MM.1S (cell line): ENCODE measurements around the gene SPHK2.

Source experiments
- DNase-seq: peaks from one replicate; pipeline ENCODE4 v3.0.0-alpha.2; 2015
- H2AFZ ChIP-seq: fragments of 300-600 bp; sonication (generic); 2 replicates; pipeline ENCODE4 v1.6.0; 2016; ENCODE audit warnings: antibody characterized with exemption, low read length
- H3F3A ChIP-seq: fragments of 300-600 bp; sonication (generic); 2 replicates; pipeline ENCODE4 v1.6.1; 2016; ENCODE audit warnings: mild to moderate bottlenecking, antibody characterized with exemption, low read length, moderate library complexity, mixed read lengths; ENCODE audit not compliant: insufficient read depth
- H3K27ac ChIP-seq: fragments of 300-600 bp; sonication (generic); 2 replicates; pipeline ENCODE4 v1.5.1; 2016; ENCODE audit warnings: mild to moderate bottlenecking, low read length
- H3K27me3 ChIP-seq: fragments of 300-600 bp; sonication (generic); replicated peaks from 2 replicates; pipeline ENCODE4 v1.6.0; 2016; ENCODE audit warnings: low read length; ENCODE audit not compliant: insufficient read depth
- H3K36me3 ChIP-seq: fragments of 300-600 bp; sonication (generic); replicated peaks from 2 replicates; pipeline ENCODE4 v1.6.1; 2016; ENCODE audit warnings: mild to moderate bottlenecking, low read length, mixed read lengths; ENCODE audit not compliant: insufficient read depth
- H3K4me1 ChIP-seq: fragments of 300-600 bp; sonication (generic); 2 replicates; pipeline ENCODE4 v1.6.1; 2016; ENCODE audit warnings: low read length, mixed read lengths
- H3K4me2 ChIP-seq: fragments of 300-600 bp; sonication (generic); 2 replicates; pipeline ENCODE4 v1.6.0; 2016; ENCODE audit warnings: low read depth, low read length
- H3K4me3 ChIP-seq: fragments of 300-600 bp; sonication (generic); 2 replicates; pipeline ENCODE4 v1.5.1; 2016; ENCODE audit warnings: low read length, mixed read lengths
- H3K79me2 ChIP-seq: fragments of 300-600 bp; sonication (generic); 2 replicates; pipeline ENCODE4 v1.6.1; 2016; ENCODE audit warnings: mixed run types, low read length, mixed read lengths
- H3K9ac ChIP-seq: fragments of 300-600 bp; sonication (generic); 2 replicates; pipeline ENCODE4 v1.6.1; 2016; ENCODE audit warnings: low read length, mixed read lengths
- H3K9me2 ChIP-seq: fragments of 300-600 bp; sonication (generic); replicated peaks from 2 replicates; pipeline ENCODE4 v1.6.1; 2016; ENCODE audit warnings: mild to moderate bottlenecking, low read length, mixed read lengths; ENCODE audit not compliant: insufficient read depth
- H3K9me3 ChIP-seq: fragments of 300-600 bp; sonication (generic); replicated peaks from 2 replicates; pipeline ENCODE4 v1.6.1; 2016; ENCODE audit warnings: mild to moderate bottlenecking, low read length, mixed read lengths; ENCODE audit not compliant: insufficient read depth
- H4K20me1 ChIP-seq: fragments of 300-600 bp; sonication (generic); 2 replicates; pipeline ENCODE4 v1.6.1; 2016; ENCODE audit warnings: mild to moderate bottlenecking, low read length, moderate library complexity, mixed read lengths; ENCODE audit not compliant: insufficient read depth
- CTCF ChIP-seq: fragments of 300-600 bp; sonication (generic); IDR thresholded peaks from 2 replicates; pipeline ENCODE4 v1.5.1; 2016; ENCODE audit warnings: antibody characterized with exemption, low read length, mixed read lengths
- EZH2 ChIP-seq: fragments of 300-600 bp; sonication (generic); optimal IDR thresholded peaks from 2 replicates; pipeline ENCODE3; 2017; ENCODE audit warnings: low read depth, mild to moderate bottlenecking, antibody characterized with exemption, low read length, mixed read lengths
- EZH2phosphoT487 ChIP-seq: fragments of 300-600 bp; sonication (generic); IDR thresholded peaks from 2 replicates; pipeline ENCODE4 v1.6.1; 2018; ENCODE audit warnings: antibody characterized with exemption, low read length

The SPHK2 gene

GRCh38 chr19:48615231-48616040 is 3.9 kb upstream of the SPHK2 start:
- Histone ChIP-seq H2AFZ (no peak overlapping the region), H3K36me3 (peaks cover 19% of the 10 kb centered on the region), H3K4me1 (peaks cover 13% of the 10 kb centered on the region), H3K27me3 (no peaks in the 10 kb centered on the region), H3K9me2 (no peaks in the 10 kb centered on the region), H3K27ac (no peak overlapping the region), H3K4me2 (no peak overlapping the region), H4K20me1 (peaks cover 28% of the 10 kb centered on the region), H3K9ac (no peak overlapping the region), H3K4me3 (no peak overlapping the region), H3K79me2 (peaks cover 39% of the 10 kb centered on the region), H3K9me3 (no peaks in the 10 kb centered on the region), H3F3A (peaks cover 33% of the 10 kb centered on the region)
- TF ChIP-seq EZH2 = no peak
- TF ChIP-seq EZH2phosphoT487 = no peak
- TF ChIP-seq CTCF = no peak
- no peak for DNase-seq

GRCh38 chr19:48616041-48616436 is 3.3 kb upstream of the SPHK2 start:
- no peak overlapping the region for H3K27ac ChIP-seq
- H3K27me3 ChIP-seq = no peaks in the 10 kb centered on the region
- H3K4me3 ChIP-seq = no peak overlapping the region
- no peaks in the 10 kb centered on the region for H3K9me2 ChIP-seq
- H3K36me3 ChIP-seq = peaks cover 19% of the 10 kb centered on the region
- peaks cover 39% of the 10 kb centered on the region for H3K79me2 ChIP-seq
- peaks cover 28% of the 10 kb centered on the region for H4K20me1 ChIP-seq
- peaks cover 13% of the 10 kb centered on the region for H3K4me1 ChIP-seq
- no peak overlapping the region for H3K4me2 ChIP-seq
- TF ChIP-seq EZH2 = no peak
- H3K9ac ChIP-seq = no peak overlapping the region
- H2AFZ ChIP-seq = no peak overlapping the region
- no peak for DNase-seq
- H3F3A ChIP-seq = peaks cover 33% of the 10 kb centered on the region
- no peaks in the 10 kb centered on the region for H3K9me3 ChIP-seq

DNA sequence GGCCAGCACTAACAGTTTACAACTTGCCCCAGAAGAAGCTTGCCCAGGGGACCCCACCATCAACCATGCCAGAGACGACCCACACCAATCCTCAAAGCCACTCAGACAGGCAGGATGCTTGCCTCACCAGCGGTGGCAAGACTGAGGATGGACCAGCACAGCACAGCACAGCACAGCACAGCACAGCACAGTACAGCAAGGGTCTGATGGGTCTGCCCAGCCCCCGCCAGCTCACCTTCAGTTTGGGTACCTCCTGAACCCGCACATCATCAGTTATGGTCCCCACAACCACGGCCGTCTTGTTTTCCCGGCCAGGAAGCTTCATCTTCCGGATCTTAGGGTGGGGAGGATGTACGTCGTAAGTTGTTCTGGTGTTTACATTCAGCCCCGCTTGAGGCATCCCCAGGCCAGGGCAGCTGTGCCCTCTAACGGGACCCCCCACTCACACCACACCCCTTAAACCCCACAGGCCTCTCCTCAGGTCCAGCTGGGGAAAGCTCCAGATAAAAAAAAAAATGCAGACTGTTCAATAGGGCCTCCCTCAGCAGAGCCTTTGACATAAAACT is 2.7 kb upstream of the SPHK2 start:
- no peaks in the 10 kb centered on the region for H3K9me2 ChIP-seq
- H3K27ac ChIP-seq = no peak overlapping the region
- peaks cover 33% of the 10 kb centered on the region for H3F3A ChIP-seq
- H3K27me3 ChIP-seq = no peaks in the 10 kb centered on the region
- H3K4me3 ChIP-seq = no peak overlapping the region
- H3K36me3 ChIP-seq = peaks cover 19% of the 10 kb centered on the region
- peaks cover 39% of the 10 kb centered on the region for H3K79me2 ChIP-seq
- no peaks in the 10 kb centered on the region for H3K9me3 ChIP-seq
- TF ChIP-seq EZH2 (no peak), EZH2phosphoT487 (no peak), CTCF (no peak)
- H4K20me1 ChIP-seq = peaks cover 28% of the 10 kb centered on the region
- peaks cover 13% of the 10 kb centered on the region for H3K4me1 ChIP-seq
- no peak overlapping the region for H2AFZ ChIP-seq
- no peak overlapping the region for H3K4me2 ChIP-seq
- no peak for DNase-seq
- H3K9ac ChIP-seq = no peak overlapping the region
